Fibroblast of mammary gland (primary cell): Measurements from ENCODE around the gene NDEL1.

ENCODE experiments used
- DNase-seq: peaks from one replicate; pipeline ENCODE4 v3.0.0-alpha.2; 2010; ENCODE audit warnings: low read depth
- H3K4me3 ChIP-seq: 2 replicates; pipeline ENCODE4 v1.5.1; 2011; ENCODE audit warnings: low read depth, mild to moderate bottlenecking, low read length, moderate library complexity; ENCODE audit not compliant: control insufficient read depth
- CTCF ChIP-seq: conservative IDR thresholded peaks from 2 replicates; pipeline ENCODE4 v1.5.1; 2011; ENCODE audit warnings: low read depth, low read length, inconsistent platforms; ENCODE audit not compliant: control insufficient read depth, insufficient read depth

The NDEL1 gene

GRCh38 chr17:8492121-8492520, 56.4 kb downstream of the NDEL1 start:
- H3K4me3 ChIP-seq, result no peak overlapping the region
- no peak for TF ChIP-seq CTCF
- DNase-seq, result no peak

GRCh38 chr17:8494021-8494420, 58.3 kb downstream of the NDEL1 start:
- no peak for TF ChIP-seq CTCF

GRCh38 chr17:8494506-8495111, 58.9 kb downstream of the NDEL1 start:
- DNase-seq, result no peak
- TF ChIP-seq CTCF, result no peak
- no peak overlapping the region for H3K4me3 ChIP-seq

More at GRCh38 chr17:8494021-8494420, 58.3 kb downstream of the NDEL1 start:
- no peak overlapping the region for H3K4me3 ChIP-seq
- DNase-seq, result no peak

- TF ChIP-seq CTCF, result no peak
- DNase-seq, result no peak
- no peak overlapping the region for H3K4me3 ChIP-seq
These were observed 60.4 kb downstream of the NDEL1 start for GRCh38 chr17:8496081-8496480.

GRCh38 chr17:8499171-8499570, 63.5 kb downstream of the NDEL1 start:
- no peak for TF ChIP-seq CTCF

GRCh38 chr17:8499614-8500013, 63.9 kb downstream of the NDEL1 start:
- H3K4me3 ChIP-seq, result no peak overlapping the region
- DNase-seq, result no peak
- no peak for TF ChIP-seq CTCF

More at GRCh38 chr17:8499171-8499570, 63.5 kb downstream of the NDEL1 start:
- H3K4me3 ChIP-seq, result no peak overlapping the region
- DNase-seq, result no peak

- no peak overlapping the region for H3K4me3 ChIP-seq
- no peak for TF ChIP-seq CTCF
These were observed 64.9 kb downstream of the NDEL1 start for GRCh38 chr17:8500609-8501008.

More at GRCh38 chr17:8500609-8501008, 64.9 kb downstream of the NDEL1 start:
- no peak for DNase-seq
